ENCODE measurements around the gene CPM. TPM values are rescaled to one million over a fixed set of nuclear protein-coding genes. Genes with fewer than 3 reads are reported as not detected.
"Not testable (repeated sequence)": the region's sequence is repeated elsewhere in the genome, so short reads cannot be mapped to it uniquely, and the experiment has no call there.

CPM gene
- total and polyA plus RNA-seq, 2 donors (not counting 3 experiments of a cell fraction or from before 2014, with no cell fraction given) = not detected

GRCh38 chr12:68807576-68808387 lies 125.2 kb downstream of the CPM start, which contains the start of gene MDM2:
Gene MDM2, plus strand, starts transcription at chr12:68808177. Its CDS starts 301 bp downstream, at chr12:68808478.
- H2AFZ ChIP-seq (ENCODE audit: low read depth, low read length) = peak within 1 kb of the TSS; percentile 54
- TF ChIP-seq GATA2 (IDR thresholded peaks at IDR 0.05; ENCODE audit: insufficient read depth, insufficient read length, low read depth, low read length) (no peak), EZH2 (IDR thresholded peaks at IDR 0.05; ENCODE audit: borderline replicate concordance, low read depth, low read length, severe bottlenecking) (no peak), CTCF (IDR thresholded peaks at IDR 0.05; ENCODE audit: extremely low read depth in 1 of 2, insufficient read depth in 1 of 2, low read depth in 1 of 2, low read length in 2 of 2) (peak; percentile 83 to 87), POLR2A (IDR thresholded peaks at IDR 0.05; ENCODE audit: low read depth, low read length) (peak; percentile 73), POLR2AphosphoS5 (IDR thresholded peaks at IDR 0.05; ENCODE audit: insufficient read depth, low read depth, low read length) (peak; percentile 91), MAX (IDR thresholded peaks at IDR 0.05; ENCODE audit: insufficient read depth, insufficient read length) (peak; percentile 3)
- H3K9ac ChIP-seq (replicated peaks; ENCODE audit: extremely low read depth, insufficient read depth, low read length) = peak within 1 kb of the TSS; percentile 95
- intact Hi-C loops (cut with micrococcal nuclease) (loop anchor here (1.0 to 10.0 kb wide), 9 partner anchors 15 to 583 kb away; partner anchors contain the start of genes IL26, MDM1, NUP107 and RAP1B), dilution Hi-C loops (cut with MboI; ENCODE audit: extremely low pct_ligation_motif_present, low sequenced_read_pairs) (no loop called here)
- peak within 1 kb of the TSS; percentile 57 to 82 (median 68) for H3K4me3 ChIP-seq (replicated peaks in 1 of 3; ENCODE audit: insufficient read depth in 1 of 3, low read depth in 1 of 3, low read length in 3 of 3)
- H3K27me3 ChIP-seq (ENCODE audit: control insufficient read depth in 2 of 2, insufficient read depth in 2 of 2, low read length in 2 of 2) = no peaks in the 10 kb centered on the region
- FAIRE-seq = peak; percentile 77
- H3K27ac ChIP-seq (ENCODE audit: insufficient read depth, low read depth, low read length) = peak within 1 kb of the TSS; percentile 82
- H3K9me3 ChIP-seq (replicated peaks; ENCODE audit: control insufficient read depth, insufficient read depth, low read length) = no peaks in the 10 kb centered on the region
- peaks cover 0 to 12% of the 10 kb centered on the region in 2 experiments for H3K36me3 ChIP-seq (ENCODE audit: control insufficient read depth in 2 of 2, extremely low read depth in 1 of 2, insufficient read depth in 2 of 2, low read length in 2 of 2)
- DNase-seq (ENCODE audit: low read depth, low spot score) = peak; percentile 88
- H3K4me1 ChIP-seq (ENCODE audit: control insufficient read depth, extremely low read depth, insufficient read depth, low read length) = peaks cover 3% of the 10 kb centered on the region
- POLR2A ChIA-PET = interaction anchor here (0.6 to 3.0 kb wide), 6 partner anchors 10 to 62 kb away, joined by 3 to 21 read pairs (median 6); partner anchors contain the start of gene SLC35E3
- H4K20me1 ChIP-seq (replicated peaks; ENCODE audit: control insufficient read depth, extremely low read depth, insufficient read depth, low read length) = peaks cover 9% of the 10 kb centered on the region
- CTCF ChIA-PET = interaction anchor here (0.9 to 3.0 kb wide), 12 partner anchors 12 to 243 kb away, joined by 3 to 35 read pairs (median 4); partner anchors contain the start of gene SLC35E3
- H3K79me2 ChIP-seq (ENCODE audit: control insufficient read depth, insufficient read depth, low read length) = peaks cover 43% of the 10 kb centered on the region
- no TSS peak for BruUV-seq (replicated peaks)
- H3K9me1 ChIP-seq (replicated peaks; ENCODE audit: control insufficient read depth, extremely low read depth, insufficient read depth, low read length) = no peaks in the 10 kb centered on the region
- peak within 1 kb of the TSS; percentile 65 for H3K4me2 ChIP-seq (ENCODE audit: insufficient read depth, low read length)

DNA sequence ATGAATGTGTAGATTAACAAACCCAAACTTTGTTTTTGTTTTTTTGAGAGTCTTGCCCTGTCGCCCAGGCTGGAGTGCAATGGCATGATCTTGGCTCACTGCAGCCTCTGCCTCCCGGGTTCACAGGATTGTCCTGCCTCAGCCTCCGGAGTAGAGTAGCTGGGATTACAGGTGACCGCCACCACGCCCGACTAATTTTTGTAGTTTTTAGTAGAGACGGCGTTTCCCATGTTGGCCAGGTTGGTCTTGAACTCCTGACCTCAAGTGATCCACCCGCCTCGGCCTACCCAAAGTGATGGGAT lies 125.7 kb downstream of the CPM start:
- peak overlapping the region; percentile 35 for H2AFZ ChIP-seq (ENCODE audit: low read depth, low read length)
- H3K4me3 ChIP-seq (replicated peaks in 1 of 3; ENCODE audit: insufficient read depth in 1 of 3, low read depth in 1 of 3, low read length in 3 of 3) = peak overlapping the region; percentile 20 to 69 (median 68)
- H3K36me3 ChIP-seq (ENCODE audit: control insufficient read depth in 2 of 2, extremely low read depth in 1 of 2, insufficient read depth in 2 of 2, low read length in 2 of 2); H3K27me3 ChIP-seq (ENCODE audit: control insufficient read depth in 2 of 2, insufficient read depth in 2 of 2, low read length in 2 of 2); H3K9me1 ChIP-seq (replicated peaks; ENCODE audit: control insufficient read depth, extremely low read depth, insufficient read depth, low read length); H3K9me3 ChIP-seq (replicated peaks; ENCODE audit: control insufficient read depth, insufficient read depth, low read length); H3K4me1 ChIP-seq (ENCODE audit: control insufficient read depth, extremely low read depth, insufficient read depth, low read length); dilution Hi-C loops (cut with MboI; ENCODE audit: extremely low pct_ligation_motif_present, low sequenced_read_pairs); BruUV-seq (replicated peaks); H4K20me1 ChIP-seq (replicated peaks; ENCODE audit: control insufficient read depth, extremely low read depth, insufficient read depth, low read length); DNase-seq (ENCODE audit: low read depth, low spot score): not testable (repeated sequence)
- intact Hi-C loops (cut with micrococcal nuclease) = loop anchor here (1.0 to 10.0 kb wide), 5 partner anchors 121 to 582 kb away; partner anchors contain the start of genes IL26, NUP107 and RAP1B
- ChIA-PET POLR2A (interaction anchor here (0.6 to 3.0 kb wide), 5 partner anchors 19 to 62 kb away, joined by 3 to 21 read pairs (median 6); partner anchors contain the start of gene SLC35E3), CTCF (interaction anchor here (0.9 to 3.0 kb wide), 7 partner anchors 12 to 75 kb away, joined by 3 to 35 read pairs (median 6); partner anchors contain the start of gene SLC35E3)
- peak overlapping the region; percentile 64 for H3K4me2 ChIP-seq (ENCODE audit: insufficient read depth, low read length)
- H3K79me2 ChIP-seq (ENCODE audit: control insufficient read depth, insufficient read depth, low read length) = peaks cover 37% of the 10 kb centered on the region
- peak; percentile 50 for FAIRE-seq
- H3K27ac ChIP-seq (ENCODE audit: insufficient read depth, low read depth, low read length) = peak overlapping the region; percentile 82
- H3K9ac ChIP-seq (replicated peaks; ENCODE audit: extremely low read depth, insufficient read depth, low read length) = peak overlapping the region; percentile 95
